ENCODE results near the gene UST.

- TF ChIP-seq CTCF (IDR thresholded peaks at IDR 0.05) (no peak), POLR2A (IDR thresholded peaks at IDR 0.05) (no peak)
These were observed 48.7 kb downstream of the UST start for GRCh38 chr6:148795563-148795962.

Measured in esophagus squamous epithelium (tissue), 4 donors.